ENCODE measurements around the gene FAM43A.

Gene FAM43A

GRCh38 chr3:194685718-194686413 is at the start of gene FAM43A:
Gene FAM43A, plus strand, starts transcription at chr3:194685883. Its CDS starts 944 bp downstream, at chr3:194686827.
- peak; percentile 81 for DNase-seq

GRCh38 chr3:194637066-194637465 is 48.6 kb upstream of the FAM43A start:
- DNase-seq = no peak

- no peak for DNase-seq
Measured at GRCh38 chr3:194637541-194638400, 47.9 kb upstream of the FAM43A start.

GRCh38 chr3:194638991-194639605 is 46.6 kb upstream of the FAM43A start:
- DNase-seq = no peak

GRCh38 chr3:194640829-194641228 is 44.9 kb upstream of the FAM43A start:
- peak; percentile 16 for DNase-seq

GRCh38 chr3:194642769-194643168 is 42.9 kb upstream of the FAM43A start:
- no peak for DNase-seq

GRCh38 chr3:194647747-194648146 is 37.9 kb upstream of the FAM43A start:
- no peak for DNase-seq

GRCh38 chr3:194654443-194654842 is 31.2 kb upstream of the FAM43A start:
- DNase-seq = no peak

- DNase-seq = no peak
Measured at GRCh38 chr3:194657439-194657838, 28.2 kb upstream of the FAM43A start.

GRCh38 chr3:194658477-194659242 is 27.0 kb upstream of the FAM43A start:
- DNase-seq = no peak

- DNase-seq = no peak
Measured at GRCh38 chr3:194659778-194660177, 25.9 kb upstream of the FAM43A start.

- no peak for DNase-seq
Measured at GRCh38 chr3:194661374-194661773, 24.3 kb upstream of the FAM43A start.

GRCh38 chr3:194661946-194662345 is 23.7 kb upstream of the FAM43A start:
- no peak for DNase-seq

GRCh38 chr3:194664857-194665256 is 20.8 kb upstream of the FAM43A start:
- no peak for DNase-seq

- DNase-seq = no peak
Measured at GRCh38 chr3:194667363-194667762, 18.3 kb upstream of the FAM43A start.

- DNase-seq = no peak
Measured at GRCh38 chr3:194671511-194671899, 14.2 kb upstream of the FAM43A start.

- peak; percentile 89 for DNase-seq
Measured at GRCh38 chr3:194671900-194672808, 13.5 kb upstream of the FAM43A start, which contains the start of gene LSG1. Gene LSG1, minus strand, starts transcription at chr3:194672191. Its CDS starts 29 bp downstream, at chr3:194672162.

- DNase-seq = no peak
Measured at GRCh38 chr3:194672876-194673275, 12.8 kb upstream of the FAM43A start.

GRCh38 chr3:194673761-194674160 is 11.9 kb upstream of the FAM43A start:
- no peak for DNase-seq

GRCh38 chr3:194675081-194675640 is 10.5 kb upstream of the FAM43A start:
- peak; percentile 77 for DNase-seq

- no peak for DNase-seq
Measured at GRCh38 chr3:194675680-194676079, 10.0 kb upstream of the FAM43A start.
